Activated CD8-positive, alpha-beta T cell treated with anti-CD3 and anti-CD28 coated beads, Interleukin-2, amount 10 ng/mL, durations not matched to agents 7 days and 5 days (primary cell): ENCODE results near the gene HOXD12. TPM values are rescaled to one million over a fixed set of nuclear protein-coding genes. Genes with fewer than 3 reads are reported as not detected.

ENCODE experiments used
- ATAC-seq: fragments of 150-1000 bp; cut with Tn5 transposase; one replicate; pipeline ENCODE4 v1.10.0; 2021; ENCODE audit warnings: moderate library complexity
- CTCF ChIA-PET: fragments of 350-600 bp; sonication (Branson Sonifier 250); formaldehyde crosslinking; loops from one replicate; lab custom pipeline; 2021; ENCODE audit warnings: antibody characterized with exemption; lab: Charles Lee
- POLR2A ChIA-PET: fragments of 350-600 bp; sonication (Branson Sonifier 250); formaldehyde crosslinking; loops from one replicate; lab custom pipeline; 2021; ENCODE audit warnings: antibody characterized with exemption; lab: Charles Lee
- DNase-seq: peaks from one replicate; pipeline ENCODE4 v3.0.0-alpha.2; 2020
- H3K27ac Mint-ChIP-seq: one replicate; pipeline ENCODE4 v1.8.0; 2021; ENCODE audit warnings: mild to moderate bottlenecking, mixed read lengths
- H3K27me3 Mint-ChIP-seq: one replicate; pipeline ENCODE4 v1.8.0; 2021; ENCODE audit warnings: low read depth, mixed read lengths
- H3K36me3 Mint-ChIP-seq: one replicate; pipeline ENCODE4 v1.8.0; 2021; ENCODE audit warnings: low read depth, mixed read lengths
- H3K4me1 Mint-ChIP-seq: one replicate; pipeline ENCODE4 v1.8.0; 2021; ENCODE audit warnings: low read depth, mixed read lengths
- H3K4me3 Mint-ChIP-seq: one replicate; pipeline ENCODE4 v1.8.0; 2021; ENCODE audit warnings: mild to moderate bottlenecking, mixed read lengths
- H3K9me3 Mint-ChIP-seq: one replicate; pipeline ENCODE4 v1.8.0; 2022; ENCODE audit warnings: mixed read lengths; ENCODE audit not compliant: insufficient read depth
- total RNA-seq, 2 experiments: library from RNA; stranded (reverse); gene quantifications; one replicate each; pipeline ENCODE4 v1.2.3, GENCODE V29; 2021

The HOXD12 gene
- total RNA-seq, 2 experiments from 2014 or later = not detected

DNA sequence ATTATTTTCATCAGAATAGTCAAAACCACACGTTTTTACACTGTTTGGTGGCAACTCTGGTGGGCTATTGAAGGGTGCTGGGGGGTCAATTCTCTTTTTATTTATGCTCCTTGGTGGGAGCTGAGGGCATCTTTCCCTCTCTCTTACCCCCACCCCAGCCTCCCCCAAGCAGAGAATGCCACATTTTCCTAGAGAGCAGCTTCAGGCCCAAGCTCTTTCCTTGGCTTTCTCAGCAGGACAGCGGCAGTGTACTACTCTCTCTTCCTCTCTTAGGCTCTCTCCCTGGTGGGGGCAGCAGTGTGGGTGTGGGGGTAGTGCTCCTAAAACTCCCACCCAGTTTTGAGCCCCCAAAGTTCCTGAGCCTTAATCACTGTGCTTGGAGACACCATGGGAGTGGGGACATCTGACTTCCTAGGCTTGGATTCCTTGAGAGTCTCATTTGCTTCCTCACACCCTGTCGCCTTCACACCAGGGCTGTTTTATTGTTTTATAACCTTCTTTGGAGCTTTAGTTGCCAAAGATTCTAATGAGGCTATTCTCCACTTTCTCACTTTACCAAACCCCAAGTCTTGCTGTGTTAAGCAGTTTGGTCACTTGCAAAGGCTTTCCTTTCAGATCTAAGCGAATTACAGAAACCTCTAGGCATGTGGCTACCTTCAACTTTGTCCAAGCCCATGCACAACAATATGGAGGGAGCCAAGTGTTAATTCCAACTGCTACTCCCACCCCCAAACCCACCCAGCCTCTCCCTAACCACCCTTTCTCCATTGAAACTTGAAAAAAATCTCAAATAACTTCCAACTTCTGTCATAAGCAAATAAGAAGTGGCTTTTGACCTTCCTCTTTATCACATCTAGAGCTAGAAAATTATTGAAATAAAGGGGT lies 45.7 kb downstream of the HOXD12 start:
- no peak overlapping the region for H3K4me3 Mint-ChIP-seq
- H3K36me3 Mint-ChIP-seq = no peaks in the 10 kb centered on the region
- peaks cover 72% of the 10 kb centered on the region for H3K27me3 Mint-ChIP-seq
- ATAC-seq (no peak), DNase-seq (no peak)
- ChIA-PET CTCF (interaction anchor here (1.2 to 3.4 kb wide), 6 partner anchors 19 to 1003 kb away, joined by 4 to 20 read pairs (median 5); no protein-coding TSS in a partner anchor), POLR2A (no interaction called here)
- H3K27ac Mint-ChIP-seq = no peak overlapping the region
- peaks cover 6% of the 10 kb centered on the region for H3K4me1 Mint-ChIP-seq
- no peaks in the 10 kb centered on the region for H3K9me3 Mint-ChIP-seq

DNA sequence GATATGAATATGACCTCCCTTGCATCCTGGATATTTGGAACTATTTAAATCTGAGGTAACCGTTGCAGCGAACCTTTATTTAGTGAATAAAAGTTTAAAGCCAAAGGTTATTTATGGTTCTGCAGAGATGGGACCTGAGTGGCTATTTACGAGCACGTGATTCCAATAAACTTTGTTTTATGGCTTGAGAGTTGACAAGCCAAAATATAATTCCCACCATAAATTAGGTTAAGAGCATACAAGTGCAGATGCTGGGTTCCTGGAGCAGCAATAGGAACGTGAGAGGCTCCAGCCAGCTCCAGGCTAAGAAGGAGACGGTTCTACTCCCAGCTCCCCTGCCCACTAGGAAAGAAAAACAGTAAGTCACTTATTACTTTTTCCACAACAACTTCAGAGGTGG lies 46.5 kb downstream of the HOXD12 start:
- Mint-ChIP-seq H3K4me1 (peaks cover 2% of the 10 kb centered on the region), H3K27ac (no peak overlapping the region), H3K36me3 (no peaks in the 10 kb centered on the region), H3K27me3 (peaks cover 78% of the 10 kb centered on the region), H3K9me3 (no peaks in the 10 kb centered on the region), H3K4me3 (no peak overlapping the region)
- DNase-seq (no peak), ATAC-seq (no peak)
- POLR2A ChIA-PET = no interaction called here
- CTCF ChIA-PET = interaction anchor here (0.8 to 1.4 kb wide), 4 partner anchors 9 to 506 kb away, joined by 3 to 4 read pairs (median 4); no protein-coding TSS in a partner anchor

DNA sequence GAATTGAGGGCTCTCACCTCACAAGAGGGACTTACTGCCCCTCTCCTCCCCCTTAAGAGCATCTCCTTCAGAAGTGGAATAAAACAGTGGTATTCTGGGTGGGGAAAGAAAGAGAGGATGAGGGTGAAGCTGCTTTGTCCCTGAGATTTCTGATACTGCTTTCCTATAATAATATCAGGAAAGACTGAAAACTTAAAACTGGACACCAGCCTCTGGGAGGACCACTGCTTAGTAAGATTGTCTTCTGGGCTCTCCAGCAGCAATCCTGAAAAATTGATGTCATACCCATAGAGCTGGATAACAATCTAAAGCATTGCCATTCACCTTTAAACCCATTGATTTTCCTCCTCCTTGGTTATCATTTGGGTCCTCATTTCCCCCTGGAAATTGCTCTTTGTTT lies 47.0 kb downstream of the HOXD12 start:
- Mint-ChIP-seq H3K9me3 (no peaks in the 10 kb centered on the region), H3K4me1 (no peaks in the 10 kb centered on the region), H3K27me3 (peaks cover 79% of the 10 kb centered on the region), H3K36me3 (no peaks in the 10 kb centered on the region), H3K27ac (no peak overlapping the region), H3K4me3 (no peak overlapping the region)
- no peak for DNase-seq
- ATAC-seq = no peak
- ChIA-PET POLR2A (no interaction called here), CTCF (interaction anchor here (0.8 to 1.4 kb wide), 4 partner anchors 8 to 506 kb away, joined by 3 to 4 read pairs (median 4); no protein-coding TSS in a partner anchor)

DNA sequence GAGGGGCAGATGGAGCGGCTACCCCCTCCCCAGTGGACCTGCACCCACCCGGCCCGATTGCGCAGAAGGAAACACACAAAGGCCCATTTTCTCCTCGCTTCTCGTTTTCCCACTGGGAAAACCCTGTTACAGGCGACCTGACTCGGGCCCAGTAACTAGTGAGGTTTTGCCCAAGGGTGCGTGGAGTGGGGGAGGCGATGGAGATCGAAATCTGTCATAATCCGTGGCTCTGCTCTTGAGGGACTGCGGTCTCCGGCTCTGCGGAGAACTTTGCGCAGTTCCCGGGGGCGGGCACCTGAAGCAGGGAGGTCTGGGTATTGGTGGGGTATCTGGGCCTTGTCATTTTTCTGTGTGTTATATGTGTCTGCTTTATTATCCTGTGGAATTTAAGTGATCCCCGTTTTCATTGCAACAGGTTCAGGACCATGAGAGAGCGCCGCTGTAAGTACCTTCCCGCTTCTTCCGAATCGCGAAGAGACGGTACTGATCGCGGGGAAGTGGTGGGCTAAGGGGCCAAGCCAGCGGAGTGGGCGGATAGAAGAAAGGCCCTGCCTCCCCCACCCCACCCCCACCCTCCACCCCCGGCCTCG lies 47.7 kb downstream of the HOXD12 start:
- no peak overlapping the region for H3K27ac Mint-ChIP-seq
- H3K9me3 Mint-ChIP-seq = no peaks in the 10 kb centered on the region
- no peaks in the 10 kb centered on the region for H3K36me3 Mint-ChIP-seq
- ATAC-seq = no peak
- H3K4me1 Mint-ChIP-seq = no peaks in the 10 kb centered on the region
- POLR2A ChIA-PET = interaction anchor here (0.6 kb wide), 1 partner anchor 50 kb away, joined by 3 read pairs; no protein-coding TSS in a partner anchor
- peaks cover 76% of the 10 kb centered on the region for H3K27me3 Mint-ChIP-seq
- CTCF ChIA-PET = interaction anchor here (1.3 to 1.4 kb wide), 2 partner anchors 7 to 308 kb away, joined by 3 to 4 read pairs; no protein-coding TSS in a partner anchor
- DNase-seq = no peak
- H3K4me3 Mint-ChIP-seq = no peak overlapping the region

DNA sequence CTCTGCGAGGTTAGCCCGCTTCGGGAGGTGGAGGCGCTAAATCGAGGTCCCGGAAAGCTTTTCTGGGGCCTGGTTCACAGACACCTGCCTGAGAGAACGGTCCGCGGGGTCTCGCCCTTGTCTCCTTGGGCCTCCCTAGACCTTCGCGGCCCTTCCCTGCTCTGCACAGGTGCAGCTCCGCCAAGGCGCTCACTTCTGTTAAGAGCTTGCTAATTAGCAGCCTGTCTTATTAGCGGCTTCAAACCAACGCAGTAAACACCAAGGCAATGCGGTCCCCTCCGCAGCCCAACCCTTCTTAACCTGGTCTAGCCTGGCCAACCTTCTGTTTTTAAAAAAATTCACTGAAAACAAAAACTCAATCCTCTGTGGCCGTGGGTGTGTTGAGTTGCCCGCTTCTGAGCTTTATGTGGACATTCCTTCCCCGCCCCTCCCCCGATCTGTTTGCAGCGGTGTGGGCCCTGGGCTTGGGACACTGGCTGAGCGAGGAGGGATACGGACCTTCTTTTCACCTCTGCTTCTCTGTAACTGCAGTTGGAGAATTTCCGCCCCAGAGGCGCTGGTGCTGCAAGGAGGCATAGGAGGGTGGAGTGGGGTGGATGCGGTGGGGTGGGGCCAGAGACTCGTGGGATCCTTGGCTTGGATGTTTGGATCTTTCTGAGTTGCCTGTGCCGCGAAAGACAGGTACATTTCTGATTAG lies 48.4 kb downstream of the HOXD12 start:
- ATAC-seq = no peak
- ChIA-PET POLR2A (interaction anchor here (0.6 kb wide), 1 partner anchor 50 kb away, joined by 3 read pairs; no protein-coding TSS in a partner anchor), CTCF (no interaction called here)
- peaks cover 81% of the 10 kb centered on the region for H3K27me3 Mint-ChIP-seq
- no peaks in the 10 kb centered on the region for H3K9me3 Mint-ChIP-seq
- no peaks in the 10 kb centered on the region for H3K36me3 Mint-ChIP-seq
- no peak overlapping the region for H3K27ac Mint-ChIP-seq
- DNase-seq = no peak
- no peaks in the 10 kb centered on the region for H3K4me1 Mint-ChIP-seq
- H3K4me3 Mint-ChIP-seq = no peak overlapping the region

DNA sequence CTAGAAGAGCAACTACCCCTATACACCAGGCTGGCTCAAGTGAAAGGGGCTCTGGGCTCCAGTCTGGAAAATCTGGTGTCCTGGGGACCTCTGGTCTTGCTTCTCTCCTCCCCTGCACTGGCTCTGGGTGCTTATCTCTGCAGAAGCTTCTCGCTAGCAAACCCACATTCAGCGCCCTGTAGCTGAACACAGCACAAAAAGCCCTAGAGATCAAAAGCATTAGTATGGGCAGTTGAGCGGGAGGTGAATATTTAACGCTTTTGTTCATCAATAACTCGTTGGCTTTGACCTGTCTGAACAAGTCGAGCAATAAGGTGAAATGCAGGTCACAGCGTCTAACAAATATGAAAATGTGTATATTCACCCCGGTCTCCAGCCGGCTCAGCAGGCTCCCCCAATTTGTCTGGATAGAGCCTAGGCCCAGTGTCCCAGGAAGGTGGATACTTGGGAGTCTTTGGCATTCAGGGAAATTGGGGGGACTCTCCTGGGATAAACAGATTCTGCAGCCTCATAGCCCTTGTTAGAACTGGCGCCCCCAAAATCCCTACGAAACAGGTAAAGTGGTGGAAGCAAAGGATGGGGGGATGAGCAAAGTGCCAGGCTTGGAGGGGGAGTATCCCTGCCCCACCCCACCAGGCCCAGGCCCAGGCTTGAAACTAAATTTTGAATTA lies 49.3 kb downstream of the HOXD12 start:
- ChIA-PET POLR2A (no interaction called here), CTCF (no interaction called here)

DNA sequence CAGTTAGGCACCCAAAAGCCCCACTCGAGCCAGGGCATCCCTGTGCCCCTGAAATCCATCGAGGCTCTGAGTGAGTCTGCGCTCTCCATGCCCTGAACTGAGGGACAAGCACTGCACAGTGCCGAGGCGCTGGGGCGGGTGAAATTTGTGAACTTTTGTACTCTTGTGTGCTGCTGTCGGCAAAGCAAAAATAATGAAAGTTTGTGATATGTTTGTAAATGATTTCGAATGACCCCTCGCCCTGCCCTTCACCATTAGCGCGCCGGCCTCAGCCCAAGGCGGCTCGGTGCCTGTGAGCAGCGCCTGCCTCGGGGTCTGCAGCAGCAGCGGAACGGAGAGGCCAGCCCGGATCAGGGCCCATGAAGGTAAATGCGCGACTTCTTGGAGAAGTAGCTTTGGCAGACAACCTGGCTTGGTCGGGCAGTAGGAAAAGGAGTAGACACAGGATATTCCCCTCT lies 49.9 kb downstream of the HOXD12 start:
- Mint-ChIP-seq H3K27me3 (peaks cover 88% of the 10 kb centered on the region), H3K9me3 (no peaks in the 10 kb centered on the region), H3K27ac (no peak overlapping the region), H3K36me3 (no peaks in the 10 kb centered on the region), H3K4me1 (no peaks in the 10 kb centered on the region), H3K4me3 (no peak overlapping the region)
- CTCF ChIA-PET = no interaction called here
- POLR2A ChIA-PET = no interaction called here
- ATAC-seq = no peak
- no peak for DNase-seq

More for the DNA sequence above, 49.3 kb downstream of the HOXD12 start:
- DNase-seq (no peak), ATAC-seq (no peak)
- Mint-ChIP-seq H3K9me3 (no peaks in the 10 kb centered on the region), H3K4me3 (no peak overlapping the region), H3K4me1 (no peaks in the 10 kb centered on the region), H3K27me3 (peaks cover 87% of the 10 kb centered on the region), H3K36me3 (no peaks in the 10 kb centered on the region), H3K27ac (no peak overlapping the region)

DNA sequence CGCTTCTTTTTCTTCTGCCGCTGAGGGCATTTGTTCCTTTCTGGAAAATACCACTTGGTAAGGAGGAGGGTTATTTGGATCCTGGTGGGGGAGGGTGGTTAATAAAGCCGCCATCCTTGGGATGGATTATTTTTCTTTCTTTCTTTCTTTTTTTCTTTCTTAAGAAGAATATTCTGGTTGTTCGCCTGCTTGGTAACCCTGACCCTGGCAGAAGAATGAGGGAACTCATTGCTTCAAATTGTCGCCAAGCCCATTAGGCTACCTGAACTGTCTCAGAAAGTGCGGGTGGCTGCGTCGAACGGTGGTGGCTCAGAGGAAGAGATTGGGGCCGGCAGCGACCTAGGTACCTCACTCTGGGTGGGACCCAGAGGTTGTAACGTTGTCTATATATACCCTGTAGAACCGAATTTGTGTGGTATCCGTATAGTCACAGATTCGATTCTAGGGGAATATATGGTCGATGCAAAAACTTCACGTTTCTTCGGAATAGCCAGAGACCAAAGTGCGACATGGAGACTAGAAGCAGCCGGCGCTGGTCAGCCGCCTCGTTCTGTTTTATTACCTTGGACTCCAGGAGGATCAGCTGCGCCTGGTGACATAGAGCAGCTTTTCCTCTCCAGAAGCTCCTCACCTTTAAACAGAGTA lies 50.5 kb downstream of the HOXD12 start:
- Mint-ChIP-seq H3K36me3 (no peaks in the 10 kb centered on the region), H3K4me1 (no peaks in the 10 kb centered on the region), H3K4me3 (no peak overlapping the region), H3K9me3 (no peaks in the 10 kb centered on the region), H3K27me3 (peaks cover 89% of the 10 kb centered on the region), H3K27ac (no peak overlapping the region)
- no peak for ATAC-seq
- no peak for DNase-seq
- ChIA-PET POLR2A (no interaction called here), CTCF (interaction anchor here (0.7 kb wide), 1 partner anchor 27 kb away, joined by 3 read pairs; no protein-coding TSS in a partner anchor)

DNA sequence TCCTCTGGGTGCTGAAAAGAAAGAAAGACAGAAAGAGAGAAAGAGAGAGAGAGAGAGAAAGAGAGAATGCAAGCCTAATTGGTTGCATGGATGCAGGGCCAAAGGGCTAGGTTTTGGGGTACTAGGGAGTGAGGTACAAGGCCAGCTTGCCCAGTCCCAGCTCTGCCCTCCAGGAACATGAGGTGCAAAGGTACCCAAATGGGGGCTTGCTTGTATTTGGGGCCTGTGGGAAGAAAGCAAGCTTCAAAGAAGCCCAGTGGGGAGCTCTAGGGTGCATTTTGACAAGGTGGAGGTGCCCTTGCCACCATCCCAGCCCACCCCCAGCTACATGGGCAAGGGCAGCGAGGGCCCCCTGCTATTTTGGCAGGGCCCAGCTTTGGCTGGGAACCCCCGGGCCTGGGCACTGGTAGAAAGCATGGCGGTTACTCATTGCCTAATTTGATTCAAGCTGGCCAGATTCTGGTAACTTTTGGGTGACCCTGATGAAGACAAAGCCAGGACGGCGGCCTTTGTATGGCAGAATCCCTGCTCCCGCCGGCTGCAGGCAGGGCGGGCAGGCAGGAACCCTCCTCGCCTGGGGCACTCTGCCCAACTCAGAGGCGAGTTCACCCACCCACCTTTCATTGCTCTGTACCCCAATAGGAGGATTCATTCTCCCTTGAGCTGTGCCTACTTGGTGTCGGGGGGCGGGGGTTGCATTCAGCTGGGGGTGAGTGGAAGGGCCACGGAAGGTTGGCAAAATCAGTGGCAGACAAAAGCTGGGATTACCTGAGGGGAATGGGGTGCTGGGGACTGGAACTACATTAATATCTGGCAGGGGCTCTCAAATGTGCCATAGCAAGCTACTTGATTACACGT lies 51.2 kb downstream of the HOXD12 start:
- DNase-seq (no peak), ATAC-seq (no peak)
- no peak overlapping the region for H3K4me3 Mint-ChIP-seq
- POLR2A ChIA-PET = no interaction called here
- peaks cover 89% of the 10 kb centered on the region for H3K27me3 Mint-ChIP-seq
- CTCF ChIA-PET = interaction anchor here (0.7 to 1.2 kb wide), 4 partner anchors 10 to 501 kb away, joined by 3 to 5 read pairs (median 3); no protein-coding TSS in a partner anchor
- no peaks in the 10 kb centered on the region for H3K4me1 Mint-ChIP-seq
- H3K27ac Mint-ChIP-seq = no peak overlapping the region
- no peaks in the 10 kb centered on the region for H3K9me3 Mint-ChIP-seq
- H3K36me3 Mint-ChIP-seq = no peaks in the 10 kb centered on the region
